GM21515 (cell line): ENCODE data around the gene ARHGAP22.

Experiments used
- ATAC-seq: cut with Tn5 transposase; IDR thresholded peaks from one replicate; pipeline ENCODE4 v1.9.1; 2021; ENCODE audit not compliant: unreplicated experiment

The ARHGAP22 gene

DNA sequence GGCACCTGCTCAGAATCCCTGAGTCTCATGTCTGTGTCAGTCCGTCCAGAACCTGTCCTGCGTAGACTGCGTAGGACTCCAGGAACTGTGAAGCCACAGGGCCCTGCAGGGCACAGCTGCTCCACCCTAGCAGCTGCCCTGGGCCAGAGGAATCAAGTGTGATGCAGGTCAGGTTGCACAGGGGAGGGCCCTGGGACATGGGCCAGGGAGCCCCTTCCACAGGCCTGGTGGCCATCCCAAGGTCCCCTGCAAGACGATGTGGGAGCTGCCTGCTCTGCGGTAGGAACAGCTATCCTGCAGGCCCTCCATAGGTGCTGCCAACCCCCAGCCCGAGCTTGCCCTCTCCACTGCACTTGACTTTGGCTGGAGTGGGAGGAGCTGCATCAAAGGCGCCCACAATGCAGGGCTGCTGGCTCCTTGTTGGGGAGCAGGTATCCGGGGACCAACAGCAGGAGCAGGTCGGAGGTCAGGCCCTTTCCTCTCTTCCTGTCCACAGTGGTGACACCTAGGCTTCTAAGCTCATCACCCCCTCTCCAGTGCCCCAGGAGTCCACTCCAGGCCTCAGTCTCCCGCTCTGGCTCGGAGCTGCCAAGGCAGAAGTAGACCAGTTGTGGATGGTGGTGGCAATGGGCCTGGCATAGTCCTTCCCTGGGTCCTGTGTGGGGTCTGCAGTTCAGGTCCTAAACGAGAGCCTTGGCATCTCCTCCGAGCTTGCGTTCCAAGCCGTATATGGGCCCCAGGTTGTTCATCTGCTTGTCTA lies 149.3 kb downstream of the ARHGAP22 start:
- ATAC-seq = no peak

DNA sequence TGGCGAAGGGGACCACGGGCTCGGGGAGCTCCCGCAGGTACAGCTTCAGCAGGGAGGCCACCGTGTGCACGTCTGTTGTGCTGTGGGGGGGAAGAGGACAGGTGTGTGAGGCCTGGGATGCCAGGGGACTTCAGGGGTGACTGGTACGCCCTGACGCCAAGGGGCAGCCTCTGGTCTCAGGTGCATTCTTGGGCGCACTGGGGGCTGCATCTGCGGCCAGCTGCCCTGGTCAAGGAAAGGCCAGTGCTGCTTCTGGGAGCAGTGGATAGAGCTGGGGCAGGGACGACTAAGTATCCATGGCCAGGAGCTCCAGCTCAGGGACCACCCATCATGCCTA lies 149.8 kb downstream of the ARHGAP22 start:
- no peak for ATAC-seq

DNA sequence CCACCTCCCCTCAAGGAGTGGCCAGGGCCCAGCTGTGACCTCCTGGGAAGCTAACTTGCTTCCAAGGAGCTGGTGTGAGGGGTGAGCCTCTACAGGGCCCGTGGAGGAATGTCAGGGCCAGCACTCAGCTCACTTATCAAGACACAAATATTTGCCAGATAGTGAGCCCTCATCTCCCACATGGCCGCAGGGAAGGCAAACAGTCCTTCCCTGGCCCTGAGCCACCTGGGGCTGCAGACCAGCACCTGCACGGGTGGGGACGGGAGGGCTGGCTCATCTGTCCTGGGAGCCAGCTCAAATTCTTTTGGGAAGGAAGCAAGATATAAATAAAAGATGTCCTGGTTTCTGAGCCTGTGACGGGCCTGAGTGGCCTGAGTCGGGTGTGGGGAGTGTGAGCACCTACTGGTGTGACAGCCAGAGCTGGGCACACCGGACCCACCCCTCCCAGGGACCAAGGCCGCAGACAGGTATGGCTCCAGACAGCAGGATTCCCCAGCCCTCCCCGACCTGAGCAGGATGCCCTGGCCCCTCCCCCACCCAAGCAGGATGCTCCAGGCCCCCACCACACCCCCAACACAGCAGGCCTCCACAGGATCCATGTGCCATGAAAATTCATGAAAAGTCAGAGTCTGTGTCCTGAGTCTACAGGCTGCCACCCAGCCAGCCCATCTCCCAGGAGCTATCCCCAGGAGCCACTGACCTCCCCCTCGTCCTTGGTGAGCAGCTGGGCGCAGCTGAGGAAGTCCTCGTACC lies 150.4 kb downstream of the ARHGAP22 start:
- ATAC-seq = no peak

DNA sequence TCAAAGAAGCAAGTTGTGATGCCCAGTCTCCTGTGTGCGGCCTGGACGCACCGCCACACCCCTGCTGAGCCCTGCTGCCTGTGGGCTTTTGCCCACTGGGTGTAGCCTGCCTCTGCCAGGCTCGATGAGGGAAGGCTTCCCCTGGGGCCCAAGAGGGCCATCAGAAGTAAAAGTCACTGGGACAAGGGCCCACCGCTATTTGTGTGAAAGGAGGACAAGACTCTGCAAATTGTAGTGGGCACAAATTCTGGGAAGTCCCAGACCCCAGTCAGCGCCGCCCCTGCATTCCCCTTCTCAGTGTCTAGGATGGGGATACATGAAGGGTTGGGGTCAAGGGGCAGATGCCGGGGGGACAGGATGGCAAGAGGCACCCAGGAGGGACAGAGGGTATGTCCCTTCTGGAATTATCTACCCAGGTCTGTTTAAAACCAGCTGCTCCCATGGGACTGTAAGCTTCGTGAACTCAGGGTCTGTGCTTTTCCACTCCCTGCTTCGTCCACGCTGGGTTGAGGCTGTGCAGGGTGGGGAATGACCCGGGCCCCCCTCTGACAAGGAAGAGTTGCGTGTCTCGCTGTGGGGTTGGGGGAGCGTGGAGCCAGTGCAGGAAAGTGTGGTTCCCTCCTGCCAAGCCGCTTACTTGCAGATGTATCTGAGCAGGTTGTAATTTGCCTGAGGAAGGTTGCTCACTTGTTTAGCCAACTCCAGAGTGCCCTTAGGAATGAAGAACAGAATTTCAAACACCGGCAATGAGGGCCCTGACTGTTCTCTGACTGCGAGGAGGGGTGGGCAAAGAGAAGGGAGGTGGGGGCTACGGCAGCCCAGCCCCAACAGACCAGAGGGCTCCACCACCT lies 151.2 kb downstream of the ARHGAP22 start:
- no peak for ATAC-seq

DNA sequence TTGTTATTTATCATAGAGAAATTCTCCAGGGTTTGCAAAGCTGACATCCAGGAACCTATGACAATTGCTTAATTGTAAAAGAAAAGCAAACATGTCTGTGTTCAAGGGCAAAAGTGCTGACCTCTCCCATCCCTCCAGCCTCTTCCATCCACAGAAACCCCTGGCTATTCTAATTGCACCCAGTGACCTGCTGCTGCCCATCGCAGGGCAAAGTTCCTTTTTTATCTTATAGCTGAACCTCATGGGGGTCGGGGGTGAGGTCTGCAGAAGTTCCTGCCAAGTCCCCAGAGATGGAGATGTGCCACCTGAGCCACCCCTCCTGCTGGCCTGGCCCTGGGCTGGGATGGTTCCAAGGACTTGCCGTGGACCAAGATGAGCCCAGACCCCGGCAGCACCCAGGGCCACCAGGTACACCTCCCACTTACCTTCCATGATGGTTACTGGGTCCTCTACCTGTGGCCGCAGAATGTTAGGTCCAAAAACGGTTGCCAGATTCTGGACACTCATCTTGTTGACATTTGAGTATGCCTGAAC lies 151.9 kb downstream of the ARHGAP22 start:
- ATAC-seq = no peak

DNA sequence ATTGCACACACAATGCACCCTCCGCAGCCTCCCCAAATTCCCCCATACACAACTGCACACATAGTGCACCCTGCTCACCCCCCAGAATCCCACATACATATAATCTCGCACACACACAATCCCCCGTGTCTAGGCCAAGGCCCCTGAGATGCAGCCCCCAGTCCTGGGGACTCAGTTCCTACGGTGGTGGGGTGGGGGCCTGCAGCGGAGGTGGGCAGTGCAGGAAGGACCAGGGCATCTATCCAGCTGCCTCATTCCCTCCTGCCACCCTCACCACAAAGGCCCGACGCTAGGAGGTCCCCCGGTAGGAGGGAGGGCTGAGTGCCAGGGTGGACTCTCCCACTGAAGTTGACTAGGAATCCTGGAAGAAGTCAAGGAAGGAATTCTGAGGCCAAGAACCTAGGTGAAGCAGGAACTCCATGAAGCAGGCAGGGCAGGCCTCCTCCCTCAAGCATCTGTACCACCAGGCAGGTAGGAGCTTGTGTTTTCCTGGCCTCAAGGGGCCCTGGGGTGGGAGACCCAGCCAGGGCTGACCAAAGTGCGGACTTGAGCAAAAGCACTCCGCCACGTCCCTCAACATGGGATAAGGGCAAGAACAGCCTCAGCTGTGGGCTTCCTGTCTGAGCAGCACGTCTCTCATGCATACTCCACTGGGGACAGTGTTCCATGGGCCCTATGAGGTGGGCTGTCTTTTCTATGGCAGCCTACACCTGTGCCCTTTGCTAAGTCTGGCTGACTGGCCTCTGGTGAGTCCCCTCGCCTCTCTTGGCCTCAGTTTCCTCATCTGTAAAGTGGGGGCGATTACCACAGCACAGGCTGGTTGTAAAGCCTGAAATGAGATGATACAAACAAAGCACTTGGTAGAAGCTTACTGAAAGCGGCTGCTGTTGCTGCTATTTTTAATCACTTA lies 152.6 kb downstream of the ARHGAP22 start:
- ATAC-seq = no peak

DNA sequence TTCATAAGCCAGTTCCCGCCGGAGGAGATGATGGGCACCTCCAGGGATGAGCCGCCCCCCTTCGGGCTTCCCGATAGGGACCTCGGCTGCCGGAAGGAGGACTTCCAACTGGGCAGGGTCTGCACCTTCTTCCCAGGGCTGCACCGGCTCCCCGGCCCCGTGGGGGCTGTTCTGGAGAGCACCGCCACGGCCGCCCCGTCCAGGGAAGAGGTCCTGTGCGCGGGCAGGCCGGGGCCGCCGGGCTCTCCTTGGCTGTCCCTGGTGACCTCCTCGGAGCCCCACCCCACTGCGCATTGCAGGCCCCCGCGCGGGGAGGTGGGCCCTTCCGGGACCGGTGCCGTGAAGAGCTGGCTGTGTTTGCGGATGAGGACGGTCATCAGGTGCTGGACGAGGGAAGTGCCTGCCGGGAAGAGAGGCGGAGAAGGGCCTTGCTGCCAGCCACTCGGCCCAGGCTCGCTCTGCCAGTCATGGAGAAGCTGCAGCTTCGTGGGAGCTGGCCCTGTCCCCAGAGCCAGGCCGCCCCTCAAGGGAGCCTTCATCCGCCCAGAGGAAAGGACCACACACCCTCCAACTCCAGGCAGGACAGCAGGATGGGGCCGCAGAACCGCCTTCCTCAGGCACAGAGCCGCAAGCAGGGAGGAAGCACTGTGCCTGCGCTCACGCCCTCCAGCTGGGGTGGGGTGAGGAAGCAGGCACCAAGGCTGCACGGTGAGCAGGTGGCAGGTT lies 154.0 kb downstream of the ARHGAP22 start:
- ATAC-seq = no peak

DNA sequence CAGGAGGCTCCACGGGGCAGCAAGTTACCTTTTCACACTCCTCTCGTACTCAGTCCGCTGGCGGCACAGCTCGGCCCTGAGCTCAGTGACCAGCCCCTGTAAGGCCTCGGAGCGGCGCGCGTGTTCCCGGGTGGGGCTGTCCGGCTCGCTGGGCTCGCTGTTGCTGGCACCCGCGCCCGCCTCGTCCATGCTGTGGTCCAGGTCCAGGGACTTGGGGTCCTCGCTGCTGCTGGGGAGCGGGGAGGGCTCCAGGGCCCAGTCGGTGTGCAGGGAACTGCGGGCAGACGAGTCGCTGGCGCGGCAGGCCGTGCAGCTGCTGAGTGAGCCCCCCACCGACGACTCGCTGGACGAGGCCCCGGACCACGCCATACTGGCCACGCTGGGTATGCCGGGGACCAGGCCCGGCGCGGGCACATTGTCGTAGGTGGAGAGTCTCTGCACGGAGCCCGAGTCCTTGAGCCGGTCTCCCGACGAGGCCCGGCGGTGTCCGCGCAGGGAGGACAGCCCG lies 154.6 kb downstream of the ARHGAP22 start:
- no peak for ATAC-seq

DNA sequence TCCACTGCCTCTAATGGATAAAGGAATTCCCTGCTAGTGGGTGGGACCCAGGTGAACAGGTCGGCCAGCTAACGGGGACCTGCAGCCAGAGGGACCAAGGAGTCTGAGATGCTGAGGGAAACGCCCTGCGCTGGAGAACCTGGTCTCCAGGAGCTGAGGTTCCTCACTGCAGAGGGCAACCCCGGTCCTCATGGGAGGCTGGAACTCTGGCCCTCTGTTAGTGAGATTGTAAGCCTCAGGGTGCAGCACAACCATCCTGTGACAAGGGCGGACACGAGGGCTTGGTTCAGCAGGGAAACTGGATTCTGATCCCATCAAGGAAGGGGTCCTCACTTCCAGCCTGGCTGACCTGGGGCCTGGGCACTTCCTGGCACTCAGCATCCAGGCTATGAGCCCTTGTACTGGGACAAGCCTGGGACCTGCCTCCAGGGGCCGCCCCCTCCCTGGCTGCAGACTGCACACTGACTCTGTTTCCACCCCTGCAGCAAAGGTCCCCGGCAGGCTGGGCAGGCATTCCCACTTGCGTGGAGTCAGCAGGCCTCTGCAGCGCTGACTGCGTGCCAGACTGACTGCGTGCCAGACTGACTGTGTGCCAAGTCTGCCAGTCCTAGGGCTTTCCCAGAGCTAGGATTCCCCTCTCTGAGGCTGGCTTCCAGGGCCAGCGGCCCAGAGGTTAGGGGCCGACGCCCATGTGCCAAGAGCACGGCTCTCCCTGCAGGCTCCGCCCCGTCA lies 155.2 kb downstream of the ARHGAP22 start:
- ATAC-seq = no peak

DNA sequence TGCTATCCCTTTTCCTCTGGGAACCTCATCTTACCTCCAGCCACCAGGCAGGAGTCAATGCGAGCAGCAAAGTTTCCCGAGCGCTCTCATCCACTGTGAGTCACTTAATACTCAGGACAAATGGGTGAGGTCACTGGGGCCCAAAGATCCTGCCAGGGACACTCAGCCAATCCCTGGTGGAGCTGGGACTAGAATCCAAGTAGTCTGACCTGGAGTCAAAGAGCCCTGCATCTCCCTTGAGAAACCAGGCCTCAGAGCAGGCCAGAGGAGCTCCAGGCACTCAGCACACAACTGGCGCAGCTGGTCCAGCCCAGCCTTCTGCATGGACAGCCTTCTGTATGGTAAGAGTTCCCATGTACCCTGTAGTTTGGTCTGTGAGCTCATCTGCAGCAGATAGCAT lies 156.1 kb downstream of the ARHGAP22 start:
- ATAC-seq = no peak

DNA sequence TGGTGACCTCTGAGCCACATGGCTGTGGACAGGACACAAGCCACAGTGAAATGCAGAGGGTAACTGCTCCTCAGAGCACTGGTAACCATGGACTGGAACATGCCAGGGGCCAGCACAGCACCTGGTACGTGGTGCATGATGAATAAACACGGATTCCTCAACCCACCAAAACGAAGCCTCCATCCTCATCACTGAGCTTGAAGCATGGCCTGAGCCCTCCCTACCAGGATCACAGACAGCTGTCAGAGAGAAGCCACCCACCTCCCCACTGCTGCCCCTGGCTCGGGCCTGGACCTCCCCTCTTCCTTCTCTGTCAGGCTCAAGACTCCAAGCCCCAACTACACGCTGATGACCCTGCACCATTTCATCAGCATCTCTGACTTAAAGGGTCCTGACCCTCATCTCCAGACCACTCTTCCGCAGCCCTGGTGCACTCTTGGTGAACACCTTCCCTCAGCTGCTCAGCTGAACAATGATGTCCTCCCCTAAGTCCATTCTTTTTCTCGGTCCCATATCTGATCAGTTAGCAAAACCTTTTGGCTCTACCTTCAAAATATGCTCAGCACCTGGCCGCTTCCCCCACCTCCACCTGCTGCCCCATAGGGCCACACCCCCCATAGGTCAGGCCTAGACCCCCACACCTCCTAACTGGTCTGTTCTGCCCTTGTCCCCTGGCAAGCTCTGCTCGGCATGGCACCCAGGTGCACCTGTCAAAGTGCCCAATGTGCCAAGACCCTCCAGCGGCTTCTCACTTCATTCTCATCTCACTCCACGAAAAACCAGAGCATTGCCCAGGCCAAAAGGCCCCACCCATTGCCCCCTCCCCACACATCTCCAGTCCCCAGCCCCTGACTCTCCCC lies 157.3 kb downstream of the ARHGAP22 start:
- no peak for ATAC-seq

DNA sequence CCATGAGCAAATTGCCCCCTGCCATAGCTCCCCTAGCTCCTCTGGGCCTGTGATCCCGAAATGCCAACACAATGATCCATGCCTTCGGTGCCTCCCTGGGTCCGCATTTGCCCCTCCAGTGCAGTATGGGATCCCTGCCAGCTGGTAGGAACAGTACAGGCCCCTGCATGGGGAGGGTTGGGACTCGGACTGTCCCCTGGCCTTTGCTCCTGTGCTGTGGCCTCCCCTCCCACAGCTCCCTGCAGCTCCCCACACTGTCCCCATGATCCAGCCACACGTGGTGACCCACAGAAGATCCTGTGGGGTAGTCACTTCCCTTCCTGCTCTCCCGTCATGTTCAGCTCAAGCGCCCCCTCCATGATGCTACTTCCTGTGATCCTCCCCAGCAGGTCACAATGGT lies 158.1 kb downstream of the ARHGAP22 start:
- no peak for ATAC-seq

DNA sequence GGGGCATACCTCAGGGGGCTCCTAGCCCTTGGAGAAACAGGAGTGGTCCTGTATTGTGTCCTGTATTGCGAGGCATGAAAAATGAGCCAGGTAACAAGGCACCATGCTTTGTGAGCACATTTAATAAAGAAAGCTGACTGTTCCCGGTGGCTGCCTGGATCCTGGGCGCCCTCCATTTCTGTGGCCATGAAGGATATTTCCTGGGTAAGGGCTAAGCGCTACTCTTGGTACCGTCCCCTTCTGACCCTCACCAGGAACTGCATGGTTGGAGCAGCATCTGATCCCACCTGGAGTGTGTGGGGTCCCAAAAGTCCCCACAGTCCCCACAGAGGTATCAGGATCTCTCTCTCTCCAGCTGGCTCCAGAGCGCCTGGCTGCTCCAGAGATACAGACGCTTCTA lies 158.9 kb downstream of the ARHGAP22 start:
- ATAC-seq = no peak

DNA sequence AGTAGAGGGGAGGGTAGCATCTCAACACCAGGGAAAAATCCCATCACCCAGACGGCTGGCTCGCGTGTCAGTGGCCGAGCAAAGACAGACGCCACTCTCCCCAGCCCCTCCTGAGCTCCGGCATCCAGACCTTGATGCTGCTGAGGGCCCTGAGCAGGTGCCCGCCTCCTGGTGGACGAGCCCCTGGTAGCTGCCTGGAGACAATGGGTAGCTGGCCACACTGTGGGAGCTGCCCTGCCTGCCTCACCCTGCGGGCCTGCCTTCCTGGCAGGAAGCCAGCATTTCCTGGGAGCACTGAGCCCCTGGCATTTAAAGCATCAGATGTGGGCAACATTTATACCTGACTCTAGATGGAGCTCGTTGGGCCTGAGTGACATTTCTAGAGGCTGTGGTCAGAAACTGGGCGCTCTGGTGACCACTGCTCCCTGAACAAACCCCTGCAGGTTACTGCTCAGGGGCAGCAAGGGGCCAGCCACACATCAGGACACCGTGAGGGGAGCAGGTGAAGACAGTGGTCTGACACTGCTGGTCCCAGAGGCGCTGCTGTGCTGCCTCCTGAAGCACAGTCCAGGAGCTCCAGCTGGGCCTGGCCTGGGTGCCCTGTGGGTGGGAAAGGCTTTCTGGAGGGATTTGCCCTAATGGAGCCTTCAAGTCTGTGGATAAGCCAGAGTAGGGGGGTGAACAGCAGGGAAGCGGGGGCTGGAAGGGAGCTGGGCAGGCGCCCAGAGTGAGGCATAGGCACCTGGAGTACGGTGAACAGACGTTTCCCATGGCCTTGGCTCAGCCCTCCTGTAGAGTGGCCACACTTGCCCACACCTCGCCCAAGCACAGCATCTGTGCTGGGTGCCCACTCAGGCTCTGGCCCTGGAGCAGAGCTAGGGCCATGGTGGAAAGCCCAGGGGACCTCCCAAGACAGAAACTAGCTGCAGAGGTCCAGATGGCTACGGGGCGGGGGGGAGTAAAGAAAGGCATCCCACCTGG lies 159.7 kb downstream of the ARHGAP22 start:
- no peak for ATAC-seq

DNA sequence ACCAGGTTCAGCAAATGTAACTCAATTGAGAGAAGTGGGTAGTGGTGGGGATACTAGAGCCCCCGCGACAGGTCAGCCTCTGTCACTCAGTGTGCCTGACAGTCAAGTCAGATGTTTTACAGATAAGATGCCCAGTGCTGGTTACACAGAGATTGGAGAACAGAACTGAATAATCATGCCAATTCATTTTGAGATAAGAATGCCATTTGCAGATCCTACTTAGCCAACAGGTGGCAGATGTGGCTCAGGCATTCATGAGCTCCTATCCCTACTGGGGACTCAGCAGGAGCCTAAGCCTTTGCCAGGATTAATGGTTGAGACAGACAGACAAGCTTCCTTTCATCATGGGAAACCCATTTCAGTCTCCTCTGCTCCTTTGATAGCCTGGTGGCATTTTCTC lies 160.6 kb downstream of the ARHGAP22 start:
- ATAC-seq = no peak

DNA sequence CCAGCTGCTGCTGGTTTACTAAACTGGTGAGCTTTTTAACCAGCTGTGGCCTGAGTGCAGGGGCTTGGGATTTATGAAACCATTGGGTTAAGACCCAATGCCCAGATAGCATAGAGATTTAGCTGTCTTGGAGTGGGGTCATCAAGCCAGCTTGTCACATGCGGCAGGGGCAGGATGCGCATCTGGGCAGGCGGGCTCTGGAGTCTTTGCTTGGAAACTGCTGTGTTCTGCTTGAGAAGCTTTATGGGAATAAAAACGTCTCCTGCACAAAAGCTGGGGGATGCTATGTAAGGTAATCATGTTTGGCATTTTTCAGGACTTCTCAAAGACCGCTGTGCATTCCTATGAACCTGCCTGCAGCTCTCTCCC lies 162.1 kb downstream of the ARHGAP22 start:
- no peak for ATAC-seq
